Measurements from ENCODE around the gene ITGB1BP2. TPM values are rescaled to one million over a fixed set of nuclear protein-coding genes. Genes with fewer than 3 reads are reported as not detected.
A peak's percentile ranks its signal among the peaks of the same experiment; 100 is the strongest.

Gene ITGB1BP2
- 6.8 and 10.5 TPM in 2 replicates for polyA plus RNA-seq (2011; rRNA removed)
- 6.4 and 7.3 TPM in 2 replicates for polyA minus RNA-seq (2011; rRNA and poly(A)+ RNA removed)

DNA sequence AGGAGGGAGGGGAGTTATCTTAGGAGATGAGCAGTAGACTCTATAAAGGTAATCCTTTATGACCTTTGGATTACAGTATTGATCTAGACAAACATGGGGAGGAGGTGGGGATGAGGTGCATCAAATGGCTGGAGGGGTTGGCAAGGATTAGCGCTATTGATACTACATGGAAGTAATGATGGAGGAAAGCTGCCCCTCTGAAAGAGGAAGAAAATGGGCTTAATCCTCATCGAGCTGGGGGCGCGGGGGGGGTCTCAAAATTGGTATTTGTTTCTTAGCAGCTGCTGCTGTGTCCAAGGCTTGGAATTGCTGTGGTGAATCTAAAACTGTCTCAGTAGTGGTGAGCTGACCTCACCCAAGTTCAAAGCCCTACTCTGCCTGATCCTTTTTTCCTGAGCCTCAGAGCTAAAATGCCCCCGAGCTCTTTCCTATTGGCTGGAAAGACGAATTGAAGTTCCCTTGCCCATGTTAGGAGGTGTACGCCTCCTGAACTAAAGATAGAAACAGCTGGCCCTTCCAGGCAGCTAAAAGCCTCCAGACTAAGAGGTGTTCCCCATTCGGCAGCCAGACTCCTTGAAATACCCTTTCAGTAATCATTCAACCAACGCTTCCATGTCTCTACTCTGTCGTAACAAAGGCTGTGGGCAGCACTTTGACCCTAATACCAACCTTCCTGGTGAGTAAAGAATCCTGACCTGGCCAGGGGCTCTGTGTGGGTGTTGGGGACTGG, at the start of gene ITGB1BP2:
TSS of gene ITGB1BP2 (plus strand) at position 556 of the 730 bp plus-strand sequence. CDS start at position 613, 57 bp downstream.
- DNase-seq (ENCODE audit: low read depth): peak; percentile 19
- TF ChIP-seq, protein P1, sequence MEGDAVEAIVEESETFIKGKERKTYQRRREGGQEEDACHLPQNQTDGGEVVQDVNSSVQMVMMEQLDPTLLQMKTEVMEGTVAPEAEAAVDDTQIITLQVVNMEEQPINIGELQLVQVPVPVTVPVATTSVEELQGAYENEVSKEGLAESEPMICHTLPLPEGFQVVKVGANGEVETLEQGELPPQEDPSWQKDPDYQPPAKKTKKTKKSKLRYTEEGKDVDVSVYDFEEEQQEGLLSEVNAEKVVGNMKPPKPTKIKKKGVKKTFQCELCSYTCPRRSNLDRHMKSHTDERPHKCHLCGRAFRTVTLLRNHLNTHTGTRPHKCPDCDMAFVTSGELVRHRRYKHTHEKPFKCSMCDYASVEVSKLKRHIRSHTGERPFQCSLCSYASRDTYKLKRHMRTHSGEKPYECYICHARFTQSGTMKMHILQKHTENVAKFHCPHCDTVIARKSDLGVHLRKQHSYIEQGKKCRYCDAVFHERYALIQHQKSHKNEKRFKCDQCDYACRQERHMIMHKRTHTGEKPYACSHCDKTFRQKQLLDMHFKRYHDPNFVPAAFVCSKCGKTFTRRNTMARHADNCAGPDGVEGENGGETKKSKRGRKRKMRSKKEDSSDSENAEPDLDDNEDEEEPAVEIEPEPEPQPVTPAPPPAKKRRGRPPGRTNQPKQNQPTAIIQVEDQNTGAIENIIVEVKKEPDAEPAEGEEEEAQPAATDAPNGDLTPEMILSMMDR (IDR thresholded peaks at IDR 0.05; ENCODE audit: insufficient read depth, low read depth, low read length): no peak
- CTCF ChIA-PET: no interaction called here
- POLR2A ChIA-PET: interaction anchor here (0.8 kb wide), 1 partner anchor 18 kb away, joined by 3 read pairs; the partner anchor contains the start of gene NONO
- Histone ChIP-seq H3K4me3 (ENCODE audit: low read depth, low read length) (no peak within 1 kb of the TSS), H3K36me3 (ENCODE audit: control insufficient read depth, insufficient read depth, low read length) (peaks cover 10% of the 10 kb centered on the region), H3K27me3 (ENCODE audit: control insufficient read depth, insufficient read depth, low read length) (no peaks in the 10 kb centered on the region)

DNA sequence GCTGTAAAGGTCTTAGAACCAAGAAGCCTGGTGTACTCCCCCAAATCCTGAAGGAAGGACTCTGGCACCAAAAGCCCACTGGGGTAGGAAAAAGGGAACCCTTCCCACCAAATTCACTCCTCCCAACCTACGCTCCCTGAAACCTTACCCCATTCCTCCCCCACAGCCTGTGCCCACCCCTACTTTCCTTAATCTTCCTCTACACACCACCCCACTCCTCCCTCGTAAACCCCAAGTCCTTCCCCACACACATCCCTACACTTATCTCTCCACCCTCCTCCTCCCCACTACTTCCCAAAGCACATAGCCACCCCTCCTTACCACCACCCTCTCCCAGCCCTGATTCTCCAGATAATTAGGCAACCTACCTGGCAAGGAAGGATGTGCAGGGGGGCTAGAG, 49.3 kb upstream of the ITGB1BP2 start:
- peaks cover 11% of the 10 kb centered on the region for H3K36me3 ChIP-seq (ENCODE audit: control insufficient read depth, insufficient read depth, low read length)
- no peaks in the 10 kb centered on the region for H3K27me3 ChIP-seq (ENCODE audit: control insufficient read depth, insufficient read depth, low read length)
- H3K4me3 ChIP-seq (ENCODE audit: low read depth, low read length): peak overlapping the region; percentile 5
- ChIA-PET CTCF (no interaction called here), POLR2A (no interaction called here)
- DNase-seq (ENCODE audit: low read depth): no peak
- TF ChIP-seq, protein P1 (IDR thresholded peaks at IDR 0.05; ENCODE audit: insufficient read depth, low read depth, low read length): no peak

DNA sequence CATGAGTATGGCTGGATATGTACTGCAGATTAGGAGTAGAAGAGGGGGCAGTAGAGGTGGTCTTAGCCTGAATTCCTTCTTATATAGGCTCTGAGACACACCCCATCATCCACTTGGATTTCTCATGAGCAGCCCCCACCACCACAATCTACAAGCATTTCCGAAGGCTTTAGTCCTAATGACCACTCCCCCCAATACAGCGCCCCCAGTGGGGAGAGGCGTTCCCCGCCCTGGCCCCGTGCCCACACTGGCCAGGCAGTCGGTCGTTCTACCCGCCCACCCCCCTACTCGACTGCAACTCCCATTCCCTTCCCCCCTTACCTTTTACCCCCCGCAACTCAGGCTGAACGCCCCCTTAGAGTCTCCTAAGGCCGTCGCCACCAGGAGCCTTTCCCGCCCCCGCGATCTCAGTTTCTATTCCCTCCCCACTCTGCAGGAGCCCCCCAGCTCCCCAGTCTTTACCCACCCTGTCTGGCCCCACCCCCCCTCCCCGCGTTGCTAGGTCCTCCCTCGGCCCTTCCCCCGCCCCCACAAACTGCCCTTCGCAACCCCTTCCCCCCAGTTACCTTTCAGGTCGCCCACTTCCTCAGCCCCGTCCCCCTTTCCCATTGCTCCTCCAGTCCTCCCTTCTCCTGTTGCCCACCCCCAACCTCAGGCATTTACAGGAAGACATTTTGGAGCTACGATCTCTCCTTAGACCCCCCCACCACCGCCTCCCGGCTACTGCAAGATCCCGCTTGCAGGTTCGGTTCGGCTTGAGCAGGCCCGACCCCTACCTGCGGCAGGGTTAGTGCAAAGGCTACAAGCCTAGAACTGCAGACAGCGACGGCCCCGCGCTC, 48.1 kb upstream of the ITGB1BP2 start:
- POLR2A ChIA-PET: interaction anchor here (1.0 kb wide), 1 partner anchor 30 kb away, joined by 5 read pairs; the partner anchor contains the start of gene NONO
- H3K36me3 ChIP-seq (ENCODE audit: control insufficient read depth, insufficient read depth, low read length): peaks cover 3% of the 10 kb centered on the region
- no peaks in the 10 kb centered on the region for H3K27me3 ChIP-seq (ENCODE audit: control insufficient read depth, insufficient read depth, low read length)
- TF ChIP-seq, protein P1 (IDR thresholded peaks at IDR 0.05; ENCODE audit: insufficient read depth, low read depth, low read length): peak; percentile 62
- CTCF ChIA-PET: interaction anchor here (1.4 kb wide), 1 partner anchor 33 kb away, joined by 3 read pairs; no protein-coding TSS in a partner anchor
- peak overlapping the region; percentile 80 for H3K4me3 ChIP-seq (ENCODE audit: low read depth, low read length)
- DNase-seq (ENCODE audit: low read depth): no peak

DNA sequence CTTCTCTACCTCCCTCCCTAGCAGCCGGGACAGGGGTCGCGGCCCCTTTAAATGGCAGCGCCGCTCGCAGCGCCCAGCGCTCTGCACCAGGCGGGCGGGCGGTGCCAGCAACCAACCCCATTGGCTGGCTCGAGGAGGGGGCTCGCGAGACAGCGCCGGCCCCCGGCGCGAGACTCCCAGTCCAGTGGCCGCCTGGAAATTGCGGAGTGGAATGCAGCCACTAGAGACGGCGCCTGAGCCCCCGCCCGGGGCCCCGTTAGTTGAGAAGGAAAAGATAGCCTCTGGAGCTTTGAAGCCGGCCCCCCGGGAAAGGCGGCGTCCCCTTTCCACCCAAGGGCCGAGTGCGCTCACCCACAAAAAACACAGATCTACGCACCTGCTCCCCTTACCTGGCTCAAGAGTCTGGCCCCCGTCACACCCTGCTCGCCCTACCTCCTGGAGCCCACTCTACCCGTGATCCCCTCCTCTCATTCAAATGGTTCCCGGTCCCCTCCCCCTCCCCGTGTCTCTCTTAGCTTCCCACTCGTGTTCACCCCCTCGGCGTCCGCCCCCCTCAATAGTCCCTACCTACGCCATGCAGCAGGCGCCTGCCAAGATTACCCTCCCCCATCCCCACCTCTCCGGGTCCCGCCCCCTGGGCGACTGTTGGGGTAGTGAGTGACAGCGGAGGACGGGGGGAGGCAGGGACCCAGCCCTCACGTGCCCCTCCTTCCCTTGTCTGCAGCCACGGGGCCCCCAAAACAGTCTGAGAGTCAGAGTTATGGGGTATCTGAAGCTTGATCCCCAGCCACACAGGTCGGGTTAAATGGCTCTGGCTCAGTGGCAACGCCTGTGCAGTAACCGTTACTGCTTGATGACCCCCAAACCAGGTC, 47.2 kb upstream of the ITGB1BP2 start, which contains the start of gene ZMYM3:
TSS of gene ZMYM3 (minus strand) at position 49 of the 872 bp plus-strand sequence. CDS start 885 bp downstream, outside the sequence.
- H3K36me3 ChIP-seq (ENCODE audit: control insufficient read depth, insufficient read depth, low read length): peaks cover 3% of the 10 kb centered on the region; the same call in 1 of the 2 replicates
- DNase-seq (ENCODE audit: low read depth): no peak
- H3K4me3 ChIP-seq (ENCODE audit: low read depth, low read length): peak within 1 kb of the TSS; percentile 80
- TF ChIP-seq, protein P1 (IDR thresholded peaks at IDR 0.05; ENCODE audit: insufficient read depth, low read depth, low read length): peak; percentile 7; the same call in 1 of the 2 replicates
- H3K27me3 ChIP-seq (ENCODE audit: control insufficient read depth, insufficient read depth, low read length): no peaks in the 10 kb centered on the region
- ChIA-PET POLR2A (interaction anchor here (1.0 kb wide), 1 partner anchor 29 kb away, joined by 5 read pairs; the partner anchor contains the start of gene NONO), CTCF (interaction anchor here (0.7 to 1.4 kb wide), 2 partner anchors 32 to 1171 kb away, joined by 3 read pairs; no protein-coding TSS in a partner anchor)

Data from BJ (cell line).